Smooth muscle cell of the pulmonary artery (primary cell): Measurements from ENCODE around the gene SPRY2. TPM values are rescaled to one million over a fixed set of nuclear protein-coding genes. Genes with fewer than 3 reads are reported as not detected.

ENCODE experiments used
- total RNA-seq: library from RNA; depleted of rRNA; stranded (reverse); fragments of >200 nt; gene quantifications from 2 replicates; pipeline ENCODE4 v1.2.3, GENCODE V29; 2014

The SPRY2 gene
- 44.1 and 57.7 TPM in 2 replicates for total RNA-seq

DNA sequence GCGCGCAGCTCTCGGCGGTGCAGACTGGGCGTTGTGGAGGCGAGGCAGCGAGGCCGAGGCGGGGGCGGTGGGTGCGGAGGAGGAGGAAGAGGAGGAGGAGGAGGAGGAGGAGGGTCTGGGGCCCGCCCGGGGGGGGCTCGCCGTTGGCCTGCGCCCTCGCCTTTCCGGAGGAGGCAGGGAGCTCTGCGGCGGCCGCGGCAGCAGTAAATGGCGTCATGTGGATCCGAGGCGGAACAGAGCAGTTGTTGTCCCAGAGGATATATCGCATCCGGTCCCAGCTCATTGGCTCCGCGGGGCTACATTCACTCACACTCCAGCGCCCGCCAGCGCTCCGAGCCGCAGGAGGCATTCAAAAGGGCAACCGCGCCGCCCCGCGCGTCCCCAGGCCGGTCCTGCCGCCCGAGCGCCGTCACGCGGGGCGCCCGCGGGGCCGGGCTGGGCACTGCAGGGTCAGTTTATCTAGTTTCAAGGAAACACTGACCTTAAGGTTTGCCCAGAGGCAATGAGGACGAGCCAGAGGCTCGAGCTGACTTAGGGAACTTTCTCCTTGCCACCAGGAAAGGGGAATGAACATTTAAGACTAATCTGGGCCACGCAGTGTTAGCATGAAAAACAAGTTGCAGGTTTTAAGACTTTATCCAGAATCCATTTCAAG is at the start of gene SPRY2:
SPRY2 (minus strand) TSS at position 26 of the 655 bp plus-strand sequence. CDS start 3,421 bp downstream, outside the sequence.

